Mucosa of descending colon (tissue), 3 donors: ENCODE results near the gene PRXL2B. TPM values are rescaled to one million over a fixed set of nuclear protein-coding genes. Genes with fewer than 3 reads are reported as not detected.

Experiments
- ATAC-seq: fragments of 200-7000 bp; cut with Tn5 transposase; one replicate; pipeline ENCODE4 v1.9.1; 2020; ENCODE audit warnings: mild to moderate bottlenecking, moderate library complexity
- DNase-seq, 3 donors: peaks; one replicate each; pipeline ENCODE4 v3.0.0-alpha.2; 2020
- H3K36me3 ChIP-seq: fragments of 200-600 bp; one replicate; pipeline ENCODE4 v1.8.0; 2021; ENCODE audit warnings: low read depth, mild to moderate bottlenecking
- H3K4me1 ChIP-seq: fragments of 200-600 bp; one replicate; pipeline ENCODE4 v1.8.0; 2021; ENCODE audit warnings: low read depth, mild to moderate bottlenecking
- H3K4me3 ChIP-seq: fragments of 200-600 bp; one replicate; pipeline ENCODE4 v1.8.0; 2021; ENCODE audit warnings: mild to moderate bottlenecking
- H3K9me3 ChIP-seq: fragments of 200-600 bp; one replicate; pipeline ENCODE4 v1.8.0; 2021; ENCODE audit warnings: mild to moderate bottlenecking
- CTCF ChIP-seq: fragments of 200-600 bp; IDR thresholded peaks from one replicate; pipeline ENCODE4 v1.8.0; 2022; ENCODE audit warnings: antibody characterized with exemption, mild to moderate bottlenecking
- intact Hi-C, 2 donors: fragments of 100-400 bp; cut with DNase I in 1 of 2; cut with micrococcal nuclease in 1 of 2; formaldehyde crosslinking; loops; one replicate each; pipeline versions ENCODE4 v1.11.0 to v1.11.1; 2022; cut with DNase I, micrococcal nuclease
- total RNA-seq, 3 donors: library from RNA; stranded (reverse); fragmentation: NEBNext Ultra II Directional in 2 of 3; extraction: Animal tissue kit (Norgen Biotek cat#: 25700) in 2 of 3; gene quantifications; one replicate each; pipeline versions ENCODE4 v1.2.1 to v1.2.4, GENCODE V29; 2021 to 2023
- donor health status: DM: no; HTN: no; CAD: no; lungs with moderate emphysema.
- donor health status: DM: no; HTN: no; CAD: no.
- donor health status: DM: no; HTN: yes; CAD: no.

The PRXL2B gene
- total RNA-seq, 3 donors from 2014 or later, result 45.2 to 65.5 (median 48.3) TPM

GRCh38 chr1:2593251-2593878 is 6.8 kb downstream of the PRXL2B start:
- H3K4me3 ChIP-seq, result no peak overlapping the region
- ATAC-seq, result no peak
- H3K9me3 ChIP-seq, result no peaks in the 10 kb centered on the region
- H3K36me3 ChIP-seq, result no peaks in the 10 kb centered on the region
- intact Hi-C loops, result no loop called here
- peaks cover 18% of the 10 kb centered on the region for H3K4me1 ChIP-seq
- peak in 2 of 3 donors; percentile 45 to 51 for DNase-seq
- TF ChIP-seq CTCF, result no peak

GRCh38 chr1:2594001-2594640 is 7.5 kb downstream of the PRXL2B start:
- DNase-seq (peak; percentile 76 to 81 (median 79)), ATAC-seq (peak; percentile 51)
- Histone ChIP-seq H3K4me3 (no peak overlapping the region), H3K4me1 (peaks cover 18% of the 10 kb centered on the region), H3K9me3 (no peaks in the 10 kb centered on the region), H3K36me3 (no peaks in the 10 kb centered on the region)
- TF ChIP-seq CTCF, result no peak
- intact Hi-C loops, result no loop called here

- TF ChIP-seq CTCF, result no peak
- DNase-seq (peak in 2 of 3 donors; percentile 40 to 52), ATAC-seq (no peak)
- Histone ChIP-seq H3K36me3 (no peaks in the 10 kb centered on the region), H3K4me1 (peaks cover 18% of the 10 kb centered on the region), H3K9me3 (no peaks in the 10 kb centered on the region), H3K4me3 (no peak overlapping the region)
- intact Hi-C loops, result no loop called here
These were observed 8.1 kb downstream of the PRXL2B start for GRCh38 chr1:2594641-2595131.

GRCh38 chr1:2595261-2595811 is 8.8 kb downstream of the PRXL2B start:
- TF ChIP-seq CTCF, result no peak
- ATAC-seq (no peak), DNase-seq (peak in 2 of 3 donors; percentile 25 to 50)
- no peak overlapping the region for H3K4me3 ChIP-seq
- no peaks in the 10 kb centered on the region for H3K36me3 ChIP-seq
- H3K9me3 ChIP-seq, result no peaks in the 10 kb centered on the region
- intact Hi-C loops, result no loop called here
- H3K4me1 ChIP-seq, result peaks cover 18% of the 10 kb centered on the region

- no peak for ATAC-seq
- Histone ChIP-seq H3K4me1 (peaks cover 18% of the 10 kb centered on the region), H3K36me3 (no peaks in the 10 kb centered on the region), H3K4me3 (no peak overlapping the region), H3K9me3 (no peaks in the 10 kb centered on the region)
- peak in 2 of 3 donors; percentile 21 to 40 for DNase-seq
- intact Hi-C loops, result no loop called here
- no peak for TF ChIP-seq CTCF
These were observed 9.4 kb downstream of the PRXL2B start for GRCh38 chr1:2595812-2596529.
